Ectodermal cell (in vitro differentiated cells): ENCODE data around the gene TBC1D12.

Experiments used
- H3K27ac ChIP-seq: 2 replicates; pipeline ENCODE4 v1.7.0; 2013; ENCODE audit warnings: mild to moderate bottlenecking, low read depth, low read length; ENCODE audit not compliant: insufficient read depth, poor library complexity, severe bottlenecking
- H3K27me3 ChIP-seq: 2 replicates; pipeline ENCODE4 v1.7.0; 2013; ENCODE audit warnings: mild to moderate bottlenecking, low read length; ENCODE audit not compliant: insufficient read depth, control insufficient read depth, poor library complexity, severe bottlenecking
- H3K36me3 ChIP-seq: one replicate; pipeline ENCODE4 v1.7.0; 2013; ENCODE audit warnings: low read length; ENCODE audit not compliant: control insufficient read depth, insufficient read depth
- H3K4me1 ChIP-seq: one replicate; pipeline ENCODE4 v1.7.0; 2013; ENCODE audit warnings: low read length; ENCODE audit not compliant: control insufficient read depth, insufficient read depth
- H3K4me3 ChIP-seq: 2 replicates; pipeline ENCODE4 v1.7.0; 2013; ENCODE audit warnings: low read depth, low read length, control low read depth; ENCODE audit not compliant: insufficient read depth
- H3K9me3 ChIP-seq: 2 replicates; pipeline ENCODE4 v1.7.0; 2013; ENCODE audit warnings: mild to moderate bottlenecking, low read length, moderate library complexity; ENCODE audit not compliant: control insufficient read depth
- WGBS, 2 experiments: methylation state at CpG; one replicate each; pipeline ENCODE4 v1.1.7; 2013; ENCODE audit warnings: missing lambda C conversion rate in 2 of 2; 5-methylcytosine and 5-hydroxymethylcytosine counted together

TBC1D12 gene

DNA sequence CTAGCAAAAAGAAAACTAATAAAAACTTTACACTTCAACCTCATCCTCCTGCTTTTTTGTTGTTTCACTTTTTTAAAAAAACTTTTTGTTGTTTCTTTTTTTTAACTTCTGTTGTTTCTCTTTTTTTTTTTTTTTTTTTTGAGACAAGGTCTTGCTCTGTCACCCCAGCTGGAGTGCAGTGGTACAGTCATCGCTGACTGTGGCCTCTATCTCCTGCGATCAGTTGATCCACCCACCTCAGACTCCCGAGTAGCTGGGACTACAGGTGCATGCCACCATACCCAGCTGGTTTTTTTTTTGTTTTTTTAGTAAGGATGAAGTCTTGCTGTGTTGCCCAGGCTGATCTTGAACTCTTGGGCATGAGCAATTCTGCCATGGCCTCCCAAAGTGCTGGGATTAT, 85.2 kb downstream of the TBC1D12 start:
- H3K36me3 ChIP-seq = no peaks in the 10 kb centered on the region
- no peaks in the 10 kb centered on the region for H3K27me3 ChIP-seq
- H3K9me3 ChIP-seq = no peaks in the 10 kb centered on the region
- 92 to 93% methylated on average over 3 of the region's 3 CpGs for WGBS, 2 experiments
- no peak overlapping the region for H3K27ac ChIP-seq
- H3K4me1 ChIP-seq = no peaks in the 10 kb centered on the region
- H3K4me3 ChIP-seq = no peak overlapping the region

DNA sequence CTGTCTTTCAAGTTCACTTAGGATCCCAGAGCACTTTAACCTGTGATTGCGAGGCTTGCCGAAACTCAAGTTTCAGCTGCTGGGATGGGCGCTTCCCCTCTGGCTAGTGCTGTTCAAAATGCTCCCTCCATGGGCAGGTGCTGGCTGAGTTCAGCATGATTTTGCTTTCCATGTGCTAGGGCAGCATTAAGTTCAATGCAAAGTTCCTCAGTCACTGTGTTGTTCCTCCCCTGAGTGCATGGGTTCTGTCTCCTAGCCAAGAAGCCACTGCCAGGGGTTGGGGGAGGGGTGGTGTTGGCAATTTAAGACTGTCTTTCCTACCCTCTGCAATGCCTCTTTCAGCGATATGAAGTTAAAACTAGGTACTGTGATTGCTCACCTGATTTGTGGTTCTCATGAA, 86.8 kb downstream of the TBC1D12 start:
- no peak overlapping the region for H3K4me3 ChIP-seq
- no peaks in the 10 kb centered on the region for H3K36me3 ChIP-seq
- H3K27ac ChIP-seq = no peak overlapping the region
- WGBS, 2 experiments = 93 to 96% methylated on average over 4 of the region's 4 CpGs
- no peaks in the 10 kb centered on the region for H3K27me3 ChIP-seq
- H3K4me1 ChIP-seq = no peaks in the 10 kb centered on the region
- no peaks in the 10 kb centered on the region for H3K9me3 ChIP-seq

DNA sequence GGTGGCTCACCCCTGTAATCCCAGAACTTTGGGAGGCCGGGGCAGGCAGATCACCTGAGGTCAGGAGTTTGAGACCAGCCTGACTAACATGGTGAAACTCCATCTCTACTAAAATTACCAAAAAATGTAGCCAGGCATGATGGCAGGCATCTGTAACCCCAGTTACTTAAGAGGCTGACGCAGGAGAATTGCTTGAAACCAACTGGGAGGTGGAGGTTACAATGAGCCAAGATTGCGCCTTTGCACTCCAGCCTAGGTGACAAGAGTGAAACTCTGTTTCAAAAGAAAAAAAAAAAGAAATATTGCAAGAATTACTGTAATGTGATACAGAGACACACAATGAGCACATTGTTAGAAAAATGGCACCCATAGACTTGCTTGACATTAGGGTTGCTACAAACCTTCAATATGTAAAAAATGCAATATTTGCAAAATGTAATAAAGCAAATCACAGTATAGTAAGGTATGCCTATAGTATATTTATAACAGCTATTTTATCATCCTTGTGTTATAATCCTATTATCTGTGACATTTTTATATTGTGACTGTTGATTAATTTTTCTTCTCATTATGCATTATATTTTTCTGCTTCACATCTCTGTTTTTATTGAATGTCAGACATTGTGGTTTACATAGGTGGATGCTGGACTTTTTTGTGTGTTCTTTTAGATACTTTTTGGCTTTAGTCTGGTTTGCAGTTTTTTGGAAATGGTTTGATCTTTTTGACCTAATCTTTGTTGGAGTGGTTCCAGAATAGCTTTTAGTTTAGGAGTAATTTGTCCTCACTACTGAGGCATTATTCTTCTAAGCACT, 87.8 kb downstream of the TBC1D12 start:
- WGBS, 2 experiments = 89 to 94% methylated on average over 3 of the region's 3 CpGs
- no peaks in the 10 kb centered on the region for H3K36me3 ChIP-seq
- no peaks in the 10 kb centered on the region for H3K27me3 ChIP-seq
- H3K27ac ChIP-seq = no peak overlapping the region
- no peaks in the 10 kb centered on the region for H3K9me3 ChIP-seq
- H3K4me3 ChIP-seq = no peak overlapping the region
- H3K4me1 ChIP-seq = no peaks in the 10 kb centered on the region

DNA sequence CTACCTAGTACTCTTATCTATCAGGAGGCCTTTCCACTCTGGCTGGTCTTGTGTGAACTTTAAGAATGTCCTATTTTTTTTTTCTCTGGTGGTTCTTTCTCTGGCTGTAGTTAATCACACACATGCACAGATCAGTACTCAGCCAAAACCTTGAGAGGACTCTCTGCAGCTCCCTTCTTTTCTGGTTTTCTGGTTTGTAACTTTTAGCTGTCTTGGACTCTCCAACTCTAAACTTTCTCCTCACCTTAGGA, 88.4 kb downstream of the TBC1D12 start:
- H3K27ac ChIP-seq = no peak overlapping the region
- H3K9me3 ChIP-seq = no peaks in the 10 kb centered on the region
- H3K4me3 ChIP-seq = no peak overlapping the region
- no peaks in the 10 kb centered on the region for H3K27me3 ChIP-seq
- H3K36me3 ChIP-seq = no peaks in the 10 kb centered on the region
- no peaks in the 10 kb centered on the region for H3K4me1 ChIP-seq

DNA sequence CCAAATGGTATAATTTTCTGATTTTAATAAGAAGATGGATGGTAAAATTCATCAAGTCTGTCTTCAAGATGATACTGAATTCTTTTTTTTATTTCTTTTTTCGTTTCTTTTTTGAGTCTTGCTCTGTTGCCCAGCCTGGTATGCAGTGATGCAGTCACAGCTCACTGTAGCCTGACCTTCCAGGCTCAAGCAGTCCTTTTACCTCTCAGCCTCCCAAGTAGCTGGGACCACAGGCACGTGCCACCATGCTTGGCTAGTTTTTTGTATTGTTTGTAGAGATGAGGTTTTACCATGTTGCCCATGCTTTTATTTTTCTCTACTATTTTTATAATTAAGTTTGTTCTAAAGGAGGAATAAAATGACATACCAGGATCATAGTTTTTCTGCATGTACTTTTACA, 91.1 kb downstream of the TBC1D12 start:
- H3K4me3 ChIP-seq = no peak overlapping the region
- 62 to 64% methylated on average over 1 of the region's 2 CpGs for WGBS, 2 experiments

DNA sequence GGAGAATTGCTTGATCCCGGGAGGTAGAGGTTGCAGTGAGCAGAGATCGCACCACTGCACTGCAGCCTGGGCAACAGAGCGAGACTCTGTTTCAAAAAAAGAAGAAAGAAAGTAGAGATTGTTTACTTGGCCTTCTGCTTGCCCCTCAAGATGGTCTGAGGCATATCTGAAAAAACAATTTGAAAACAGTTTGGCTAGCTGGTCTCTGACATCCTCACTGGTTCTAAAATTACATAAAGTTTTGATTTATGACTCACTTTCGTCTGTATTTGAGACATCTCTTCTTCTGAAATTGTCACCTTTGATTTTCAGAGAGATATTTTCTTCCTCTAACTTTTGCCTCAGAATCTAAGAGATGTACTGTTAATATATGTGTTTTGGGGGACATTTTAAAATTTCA, 93.7 kb downstream of the TBC1D12 start:
- Histone ChIP-seq H3K27me3 (no peaks in the 10 kb centered on the region), H3K36me3 (no peaks in the 10 kb centered on the region), H3K4me3 (no peak overlapping the region), H3K4me1 (no peaks in the 10 kb centered on the region), H3K9me3 (no peaks in the 10 kb centered on the region), H3K27ac (no peak overlapping the region)
- 90 to 93% methylated on average over 4 of the region's 4 CpGs for WGBS, 2 experiments

More for the DNA sequence above, 91.1 kb downstream of the TBC1D12 start:
- H3K9me3 ChIP-seq = no peaks in the 10 kb centered on the region
- no peaks in the 10 kb centered on the region for H3K36me3 ChIP-seq
- no peaks in the 10 kb centered on the region for H3K27me3 ChIP-seq
- no peaks in the 10 kb centered on the region for H3K4me1 ChIP-seq
- no peak overlapping the region for H3K27ac ChIP-seq

DNA sequence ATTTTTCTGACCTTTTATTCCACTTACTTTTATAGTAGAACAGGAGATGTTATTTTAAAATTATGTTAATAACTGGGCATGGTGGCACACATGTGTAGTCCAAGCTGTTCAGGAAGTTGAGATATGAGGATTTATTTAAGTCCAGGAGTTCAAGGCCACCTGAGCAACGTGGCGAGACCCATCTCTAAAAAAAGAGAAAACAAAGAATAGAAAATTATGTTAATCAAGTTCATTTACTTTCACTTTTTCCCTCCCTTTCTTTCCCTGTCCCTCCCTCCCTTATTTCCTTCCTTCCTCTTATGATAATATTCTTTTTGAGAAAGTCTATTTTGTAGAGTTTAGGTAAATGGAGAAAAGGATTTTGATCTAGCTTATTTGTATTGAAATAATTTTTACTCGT, 94.3 kb downstream of the TBC1D12 start:
- Histone ChIP-seq H3K27me3 (no peaks in the 10 kb centered on the region), H3K4me1 (no peaks in the 10 kb centered on the region), H3K36me3 (no peaks in the 10 kb centered on the region), H3K27ac (no peak overlapping the region), H3K9me3 (no peaks in the 10 kb centered on the region), H3K4me3 (no peak overlapping the region)
- WGBS, 2 experiments = 94 to 100% methylated on average over 1 to 3 of the region's 3 CpGs

DNA sequence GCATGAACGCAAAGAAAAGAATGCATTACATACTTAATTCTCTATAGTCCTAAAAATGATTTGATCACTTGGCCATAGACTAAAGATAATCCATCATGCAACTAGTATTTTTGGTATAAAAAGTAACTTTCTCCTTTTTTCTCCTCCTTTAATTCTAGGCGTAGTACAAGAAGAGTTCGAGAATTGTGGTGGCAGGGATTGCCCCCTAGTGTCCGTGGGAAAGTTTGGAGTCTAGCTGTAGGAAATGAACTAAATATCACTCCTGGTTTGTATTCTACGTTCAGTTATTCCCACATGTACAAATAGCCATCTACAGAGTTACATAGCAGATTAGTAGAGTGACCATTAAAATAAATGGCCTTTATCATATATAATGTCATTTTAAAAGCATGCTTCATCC, 97.7 kb downstream of the TBC1D12 start:
- no peak overlapping the region for H3K4me3 ChIP-seq
- 80 to 84% methylated on average over 3 of the region's 5 CpGs for WGBS, 2 experiments
- H3K36me3 ChIP-seq = no peaks in the 10 kb centered on the region
- H3K9me3 ChIP-seq = no peaks in the 10 kb centered on the region
- no peaks in the 10 kb centered on the region for H3K4me1 ChIP-seq
- no peak overlapping the region for H3K27ac ChIP-seq
- H3K27me3 ChIP-seq = no peaks in the 10 kb centered on the region

DNA sequence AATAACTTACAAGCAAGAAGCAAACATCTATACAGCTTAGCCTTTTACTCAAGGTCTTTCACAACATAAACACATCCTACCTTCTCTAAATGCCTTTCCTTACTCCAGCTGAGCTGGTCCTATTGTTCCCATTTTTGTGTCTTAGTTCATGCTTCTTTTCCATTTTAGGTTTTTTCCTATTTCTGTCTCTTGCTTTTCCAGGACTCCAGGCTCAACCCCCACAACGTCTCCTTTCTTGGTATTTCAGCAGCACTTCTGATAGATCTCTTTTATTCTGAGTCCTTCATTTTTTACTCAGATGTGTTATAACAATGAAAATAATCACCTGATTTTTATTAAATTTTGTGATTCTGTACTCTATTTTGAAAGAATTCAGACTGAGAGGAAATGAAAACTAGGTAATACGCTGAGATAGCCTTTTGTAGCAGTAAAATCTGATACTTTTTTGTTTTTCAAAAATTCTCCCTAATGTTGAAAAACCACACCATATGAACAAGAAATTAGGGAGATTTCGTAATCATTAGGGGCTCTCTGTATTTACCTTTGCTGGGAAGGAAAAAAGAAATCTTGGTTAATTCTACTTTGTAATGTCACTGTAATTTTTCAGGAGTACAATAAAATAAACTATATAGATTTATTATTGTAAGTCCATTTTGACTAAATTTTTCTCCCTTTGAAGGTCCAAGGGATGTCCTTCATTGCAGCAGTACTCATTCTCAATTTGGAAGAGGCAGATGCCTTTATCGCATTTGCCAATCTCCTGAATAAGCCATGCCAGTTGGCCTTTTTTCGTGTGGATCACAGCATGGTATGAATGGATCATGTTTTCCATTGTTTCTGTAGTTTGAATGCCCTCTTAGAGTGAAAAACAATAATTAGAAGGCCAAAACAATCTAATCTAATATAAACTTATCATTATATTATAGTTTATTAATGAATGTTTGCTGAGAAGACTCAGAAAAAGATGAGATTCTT, 119.2 kb downstream of the TBC1D12 start:
- Histone ChIP-seq H3K4me1 (no peaks in the 10 kb centered on the region), H3K27me3 (no peaks in the 10 kb centered on the region), H3K27ac (no peak overlapping the region), H3K9me3 (no peaks in the 10 kb centered on the region), H3K4me3 (no peak overlapping the region), H3K36me3 (no peaks in the 10 kb centered on the region)
- 80 to 85% methylated on average over 4 of the region's 5 CpGs for WGBS, 2 experiments

DNA sequence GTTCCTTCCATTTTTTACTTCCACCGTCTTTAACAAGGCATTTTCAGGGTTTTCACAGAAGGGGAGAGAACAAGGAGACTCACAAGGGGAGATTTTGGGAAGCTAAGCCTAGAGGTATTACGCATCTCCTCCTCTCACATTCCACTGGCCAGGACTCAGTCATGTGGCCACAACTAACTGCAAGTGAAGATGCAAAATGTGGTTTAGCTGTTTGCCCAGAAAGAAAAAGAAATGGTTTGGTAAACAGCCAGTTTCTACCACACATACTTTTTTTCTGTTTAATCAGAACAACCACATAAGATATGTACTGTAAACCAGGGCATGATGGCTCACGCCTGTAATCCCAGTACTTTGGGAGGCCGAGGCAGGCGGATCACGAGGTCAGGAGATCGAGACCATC, 121.8 kb downstream of the TBC1D12 start:
- no peaks in the 10 kb centered on the region for H3K36me3 ChIP-seq
- WGBS, 2 experiments = 92 to 97% methylated on average over 7 of the region's 7 CpGs
- H3K9me3 ChIP-seq = no peaks in the 10 kb centered on the region
- H3K4me3 ChIP-seq = no peak overlapping the region
- H3K27ac ChIP-seq = no peak overlapping the region
- no peaks in the 10 kb centered on the region for H3K4me1 ChIP-seq
- H3K27me3 ChIP-seq = no peaks in the 10 kb centered on the region
